ENCODE data around the gene KCNJ15. TPM values are rescaled to one million over a fixed set of nuclear protein-coding genes. Genes with fewer than 3 reads are reported as not detected.
"Not testable (repeated sequence)": the region's sequence is repeated elsewhere in the genome, so short reads cannot be mapped to it uniquely, and the experiment has no call there.

The KCNJ15 gene
- total and polyA plus RNA-seq, 9 donors, result 0.20 to 1.1 (median 0.35) TPM; not detected in 1

GRCh38 chr21:38234395-38235142 is 22.2 kb upstream of the KCNJ15 start:
- no peaks in the 10 kb centered on the region for H3K36me3 ChIP-seq
- H3K27me3 ChIP-seq, result no peaks in the 10 kb centered on the region
- intact Hi-C loops (cut with DNase I), result no loop called here
- H3K4me3 ChIP-seq, result no peak overlapping the region
- DNase-seq, result no peak
- WGBS, 3 donors, result 69 to 71% (median 70%) methylated on average over 6 of the region's 6 CpGs
- TF ChIP-seq, protein P1, sequence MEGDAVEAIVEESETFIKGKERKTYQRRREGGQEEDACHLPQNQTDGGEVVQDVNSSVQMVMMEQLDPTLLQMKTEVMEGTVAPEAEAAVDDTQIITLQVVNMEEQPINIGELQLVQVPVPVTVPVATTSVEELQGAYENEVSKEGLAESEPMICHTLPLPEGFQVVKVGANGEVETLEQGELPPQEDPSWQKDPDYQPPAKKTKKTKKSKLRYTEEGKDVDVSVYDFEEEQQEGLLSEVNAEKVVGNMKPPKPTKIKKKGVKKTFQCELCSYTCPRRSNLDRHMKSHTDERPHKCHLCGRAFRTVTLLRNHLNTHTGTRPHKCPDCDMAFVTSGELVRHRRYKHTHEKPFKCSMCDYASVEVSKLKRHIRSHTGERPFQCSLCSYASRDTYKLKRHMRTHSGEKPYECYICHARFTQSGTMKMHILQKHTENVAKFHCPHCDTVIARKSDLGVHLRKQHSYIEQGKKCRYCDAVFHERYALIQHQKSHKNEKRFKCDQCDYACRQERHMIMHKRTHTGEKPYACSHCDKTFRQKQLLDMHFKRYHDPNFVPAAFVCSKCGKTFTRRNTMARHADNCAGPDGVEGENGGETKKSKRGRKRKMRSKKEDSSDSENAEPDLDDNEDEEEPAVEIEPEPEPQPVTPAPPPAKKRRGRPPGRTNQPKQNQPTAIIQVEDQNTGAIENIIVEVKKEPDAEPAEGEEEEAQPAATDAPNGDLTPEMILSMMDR (IDR thresholded peaks at IDR 0.05), result no peak
- no peak for TF ChIP-seq POLR2A (IDR thresholded peaks at IDR 0.05)
- TF ChIP-seq EP300 (IDR thresholded peaks at IDR 0.05), result no peak
- H3K27ac ChIP-seq, result no peak overlapping the region
- no peaks in the 10 kb centered on the region for H3K4me1 ChIP-seq (ENCODE audit: insufficient read depth)
- no peaks in the 10 kb centered on the region for H3K9me3 ChIP-seq

GRCh38 chr21:38235251-38235650 is 21.5 kb upstream of the KCNJ15 start:
- DNase-seq; H3K9me3 ChIP-seq; H3K4me3 ChIP-seq; intact Hi-C loops (cut with DNase I); H3K4me1 ChIP-seq (ENCODE audit: insufficient read depth); H3K27ac ChIP-seq; H3K27me3 ChIP-seq; H3K36me3 ChIP-seq: not testable (repeated sequence)
- 88 to 92% (median 90%) methylated on average over 9 of the region's 9 CpGs for WGBS, 3 donors

- Histone ChIP-seq H3K4me1 (ENCODE audit: insufficient read depth) (no peaks in the 10 kb centered on the region), H3K27me3 (no peaks in the 10 kb centered on the region), H3K36me3 (no peaks in the 10 kb centered on the region), H3K9me3 (no peaks in the 10 kb centered on the region), H3K4me3 (no peak overlapping the region), H3K27ac (no peak overlapping the region)
- intact Hi-C loops (cut with DNase I), result no loop called here
- 68 to 88% (median 83%) methylated on average over 2 of the region's 2 CpGs for WGBS, 3 donors
- no peak for DNase-seq
- TF ChIP-seq EP300 (IDR thresholded peaks at IDR 0.05), result no peak
- TF ChIP-seq, protein P1 (IDR thresholded peaks at IDR 0.05), result no peak
- TF ChIP-seq POLR2A (IDR thresholded peaks at IDR 0.05), result no peak
Observed at GRCh38 chr21:38236232-38236631, 20.6 kb upstream of the KCNJ15 start.

- DNase-seq, result no peak
- WGBS, 3 donors, result 73 to 85% (median 76%) methylated on average over 4 of the region's 4 CpGs
- H3K36me3 ChIP-seq, result no peaks in the 10 kb centered on the region
- H3K4me1 ChIP-seq (ENCODE audit: insufficient read depth), result no peaks in the 10 kb centered on the region
- intact Hi-C loops (cut with DNase I), result no loop called here
- H3K9me3 ChIP-seq, result no peaks in the 10 kb centered on the region
- no peaks in the 10 kb centered on the region for H3K27me3 ChIP-seq
- TF ChIP-seq POLR2A (IDR thresholded peaks at IDR 0.05) (no peak), EP300 (IDR thresholded peaks at IDR 0.05) (no peak)
- TF ChIP-seq, protein P1 (IDR thresholded peaks at IDR 0.05), result no peak
- no peak overlapping the region for H3K27ac ChIP-seq
- H3K4me3 ChIP-seq, result no peak overlapping the region
Observed at GRCh38 chr21:38239672-38240071, 17.1 kb upstream of the KCNJ15 start.

DNA sequence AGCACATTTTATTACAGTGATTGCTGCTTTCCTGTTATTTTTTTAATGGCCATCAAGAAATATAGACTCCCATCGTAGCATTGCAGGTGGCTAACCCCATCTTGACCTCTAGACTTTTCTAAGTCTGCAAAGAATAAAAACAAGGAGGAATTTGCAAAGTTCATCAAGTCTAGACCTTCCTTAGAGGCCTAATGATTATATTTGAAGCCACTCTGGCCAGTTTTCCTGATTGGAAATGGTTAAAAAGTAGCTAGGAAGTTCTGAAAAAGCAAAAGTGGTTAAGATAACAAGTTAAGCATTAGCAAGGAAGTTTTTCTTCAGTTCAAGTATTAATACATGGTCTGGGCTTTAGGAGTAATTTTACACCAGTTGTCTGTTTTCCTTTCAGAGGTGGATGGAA is 16.7 kb upstream of the KCNJ15 start:
- WGBS, 3 donors, result 44 to 71% (median 47%) methylated on average over 1 of the region's 1 CpG
- Histone ChIP-seq H3K4me1 (ENCODE audit: insufficient read depth) (no peaks in the 10 kb centered on the region), H3K27me3 (no peaks in the 10 kb centered on the region), H3K36me3 (no peaks in the 10 kb centered on the region), H3K27ac (no peak overlapping the region), H3K4me3 (no peak overlapping the region), H3K9me3 (no peaks in the 10 kb centered on the region)
- intact Hi-C loops (cut with DNase I), result no loop called here
- DNase-seq, result no peak
- TF ChIP-seq EP300 (IDR thresholded peaks at IDR 0.05) (no peak), POLR2A (IDR thresholded peaks at IDR 0.05) (no peak)

All from ovary (tissue), 9 donors.